ENCODE measurements around the gene TEX52. TPM values are rescaled to one million over a fixed set of nuclear protein-coding genes. Genes with fewer than 3 reads are reported as not detected.

TEX52 gene
- total and polyA plus RNA-seq, 2 experiments from 2014 or later, result not detected

GRCh38 chr12:2826036-2826435 is 30.8 kb downstream of the TEX52 start (continued):
- TF ChIP-seq, protein P1, sequence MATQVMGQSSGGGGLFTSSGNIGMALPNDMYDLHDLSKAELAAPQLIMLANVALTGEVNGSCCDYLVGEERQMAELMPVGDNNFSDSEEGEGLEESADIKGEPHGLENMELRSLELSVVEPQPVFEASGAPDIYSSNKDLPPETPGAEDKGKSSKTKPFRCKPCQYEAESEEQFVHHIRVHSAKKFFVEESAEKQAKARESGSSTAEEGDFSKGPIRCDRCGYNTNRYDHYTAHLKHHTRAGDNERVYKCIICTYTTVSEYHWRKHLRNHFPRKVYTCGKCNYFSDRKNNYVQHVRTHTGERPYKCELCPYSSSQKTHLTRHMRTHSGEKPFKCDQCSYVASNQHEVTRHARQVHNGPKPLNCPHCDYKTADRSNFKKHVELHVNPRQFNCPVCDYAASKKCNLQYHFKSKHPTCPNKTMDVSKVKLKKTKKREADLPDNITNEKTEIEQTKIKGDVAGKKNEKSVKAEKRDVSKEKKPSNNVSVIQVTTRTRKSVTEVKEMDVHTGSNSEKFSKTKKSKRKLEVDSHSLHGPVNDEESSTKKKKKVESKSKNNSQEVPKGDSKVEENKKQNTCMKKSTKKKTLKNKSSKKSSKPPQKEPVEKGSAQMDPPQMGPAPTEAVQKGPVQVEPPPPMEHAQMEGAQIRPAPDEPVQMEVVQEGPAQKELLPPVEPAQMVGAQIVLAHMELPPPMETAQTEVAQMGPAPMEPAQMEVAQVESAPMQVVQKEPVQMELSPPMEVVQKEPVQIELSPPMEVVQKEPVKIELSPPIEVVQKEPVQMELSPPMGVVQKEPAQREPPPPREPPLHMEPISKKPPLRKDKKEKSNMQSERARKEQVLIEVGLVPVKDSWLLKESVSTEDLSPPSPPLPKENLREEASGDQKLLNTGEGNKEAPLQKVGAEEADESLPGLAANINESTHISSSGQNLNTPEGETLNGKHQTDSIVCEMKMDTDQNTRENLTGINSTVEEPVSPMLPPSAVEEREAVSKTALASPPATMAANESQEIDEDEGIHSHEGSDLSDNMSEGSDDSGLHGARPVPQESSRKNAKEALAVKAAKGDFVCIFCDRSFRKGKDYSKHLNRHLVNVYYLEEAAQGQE (IDR thresholded peaks at IDR 0.05; ENCODE audit: unreplicated experiment), result no peak
- TF ChIP-seq CTCF (conservative IDR thresholded peaks at IDR 0.05; ENCODE audit: low read depth in 2 of 2) (no peak), NANOG (IDR thresholded peaks at IDR 0.05; ENCODE audit: borderline replicate concordance) (no peak), JUNB (IDR thresholded peaks at IDR 0.05; ENCODE audit: unreplicated experiment) (no peak), POLR2AphosphoS5 (IDR thresholded peaks at IDR 0.05; ENCODE audit: low read depth) (no peak), ETS1 (IDR thresholded peaks at IDR 0.05) (no peak), EZH2phosphoT487 (IDR thresholded peaks at IDR 0.05; ENCODE audit: unreplicated experiment) (no peak)

DNA sequence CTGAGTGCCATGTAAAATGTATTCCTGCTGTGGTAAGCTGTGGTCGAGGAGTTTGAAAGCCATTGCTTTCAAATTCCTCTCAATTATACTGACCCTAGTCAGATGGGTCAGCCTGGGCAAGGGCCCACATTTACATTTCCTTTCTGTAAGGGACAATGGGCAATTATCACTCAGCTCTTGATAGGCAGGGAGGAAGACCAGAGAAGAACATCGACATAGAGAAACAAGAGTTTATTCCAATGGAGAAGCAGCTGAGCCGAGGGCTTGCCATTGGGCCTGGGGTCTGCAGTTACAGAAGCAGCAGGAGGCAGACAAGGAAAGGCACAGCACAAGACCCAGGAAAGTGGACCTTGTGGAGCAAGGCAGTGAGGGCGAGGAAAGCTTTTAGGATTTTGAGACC is 31.7 kb downstream of the TEX52 start:
- peaks cover 9% of the 10 kb centered on the region for H3K4me1 ChIP-seq (ENCODE audit: insufficient read depth)
- H3K27ac ChIP-seq (ENCODE audit: low read depth), result no peak overlapping the region
- H3K9me3 Mint-ChIP-seq, result no peaks in the 10 kb centered on the region
- peaks cover 2% of the 10 kb centered on the region for H3K27me3 Mint-ChIP-seq (ENCODE audit: insufficient read depth, low read depth, poor library complexity)
- peaks cover 29% of the 10 kb centered on the region for H3K36me3 ChIP-seq (ENCODE audit: insufficient read depth)
- H4K20me1 ChIP-seq (replicated peaks; ENCODE audit: insufficient read depth), result peaks cover 4% of the 10 kb centered on the region; the same call in 1 of the 2 replicates
- peaks cover 70% of the 10 kb centered on the region for H3K36me3 Mint-ChIP-seq (ENCODE audit: low read depth)
- no peak overlapping the region for H2AFZ ChIP-seq
- H3K9me2 ChIP-seq (ENCODE audit: insufficient read depth), result no peaks in the 10 kb centered on the region
- H3K4me3 Mint-ChIP-seq, result peak overlapping the region; percentile 54
- no peaks in the 10 kb centered on the region for H3K79me2 ChIP-seq (replicated peaks; ENCODE audit: insufficient read depth)
- H3K4me1 Mint-ChIP-seq, result peaks cover 38% of the 10 kb centered on the region
- H3K27ac Mint-ChIP-seq, result peak overlapping the region; percentile 83
- DNase-seq (ENCODE audit: low spot score) (no peak), ATAC-seq (peak; percentile 61)
- peak overlapping the region; percentile 31; the same call in 1 of the 2 replicates for H3K4me2 ChIP-seq
- no peaks in the 10 kb centered on the region for H3K27me3 ChIP-seq (ENCODE audit: insufficient read depth)
- H3K4me3 ChIP-seq, result no peak overlapping the region
- H3F3A ChIP-seq (replicated peaks; ENCODE audit: low read depth), result peaks cover 5% of the 10 kb centered on the region; the same call in 1 of the 2 replicates
- TF ChIP-seq STAT1 (IDR thresholded peaks at IDR 0.05; ENCODE audit: unreplicated experiment), result no peak
- TF ChIP-seq, protein P1 (IDR thresholded peaks at IDR 0.05; ENCODE audit: unreplicated experiment), result no peak
- TF ChIP-seq ZNF462 (CRISPR knock-in tag; IDR thresholded peaks at IDR 0.05), result no peak

All from GM23338 (cell line).